OCI-LY7 (cell line): ENCODE measurements around the gene SLC25A42. TPM values are rescaled to one million over a fixed set of nuclear protein-coding genes. Genes with fewer than 3 reads are reported as not detected.

ENCODE experiments used
- BruUV-seq: library from RNA; stranded (reverse); fragments of 400-500 nt; replicated peaks from 2 replicates; lab custom pipeline; 2021; lab: Mats Ljungman, UMichigan
- CTCF ChIA-PET: fragments of 300-600 bp; sonication (Branson Sonifier 250); formaldehyde crosslinking; loops from one replicate; lab custom pipeline; 2022; ENCODE audit warnings: antibody characterized with exemption; ENCODE audit not compliant: unreplicated experiment; lab: Charles Lee
- POLR2A ChIA-PET: fragments of 300-600 bp; sonication (Branson Sonifier 250); formaldehyde crosslinking; loops from one replicate; lab custom pipeline; 2022; ENCODE audit warnings: antibody characterized with exemption; lab: Charles Lee
- DNase-seq: peaks from one replicate; pipeline ENCODE4 v3.0.0-alpha.2; 2015; ENCODE audit warnings: low spot score
- H2AFZ ChIP-seq: fragments of 200-600 bp; sonication (generic), shearing (Covaris generic); 2 replicates; pipeline ENCODE4 v1.6.1; 2014; ENCODE audit warnings: mild to moderate bottlenecking, antibody characterized with exemption, low read length, moderate library complexity
- H3K27ac ChIP-seq: fragments of 200-600 bp; sonication (generic); 2 replicates; pipeline ENCODE4 v1.5.1; 2014; ENCODE audit warnings: mixed run types, low read depth, mild to moderate bottlenecking, moderate library complexity, low read length, inconsistent platforms; ENCODE audit not compliant: poor library complexity, severe bottlenecking
- H3K36me3 ChIP-seq: fragments of 200-600 bp; sonication (generic); 2 replicates; pipeline ENCODE4 v1.6.1; 2014; ENCODE audit warnings: mild to moderate bottlenecking, antibody characterized with exemption, low read length, moderate library complexity, mixed read lengths; ENCODE audit not compliant: insufficient read depth
- H3K4me1 ChIP-seq: fragments of 200-600 bp; sonication (generic); 2 replicates; pipeline ENCODE4 v1.5.1; 2014; ENCODE audit warnings: mild to moderate bottlenecking, low read length; ENCODE audit not compliant: insufficient read depth, poor library complexity, severe bottlenecking
- H3K4me2 ChIP-seq: fragments of 200-600 bp; sonication (generic); 2 replicates; pipeline ENCODE4 v1.6.1; 2014; ENCODE audit warnings: mild to moderate bottlenecking, low read length
- H3K4me3 ChIP-seq: fragments of 200-600 bp; sonication (generic); 2 replicates; pipeline ENCODE4 v1.5.1; 2014; ENCODE audit warnings: mild to moderate bottlenecking, low read depth, low read length; ENCODE audit not compliant: poor library complexity, severe bottlenecking
- H3K79me2 ChIP-seq: fragments of 200-600 bp; sonication (generic); 2 replicates; pipeline ENCODE4 v1.6.1; 2016; ENCODE audit warnings: low read depth, mild to moderate bottlenecking, low read length, moderate library complexity, mixed read lengths; ENCODE audit not compliant: insufficient read depth
- H3K9me2 ChIP-seq: fragments of 200-600 bp; sonication (generic); 2 replicates; pipeline ENCODE4 v1.6.1; 2016; ENCODE audit warnings: mild to moderate bottlenecking, low read length, mixed read lengths; ENCODE audit not compliant: insufficient read depth
- H3K9me3 ChIP-seq: fragments of 200-600 bp; sonication (generic); 2 replicates; pipeline ENCODE4 v1.6.1; 2014; ENCODE audit warnings: mild to moderate bottlenecking, mixed run types, low read length, mixed read lengths
- H4K20me1 ChIP-seq: fragments of 200-600 bp; sonication (generic); 2 replicates; pipeline ENCODE4 v1.6.1; 2014; ENCODE audit warnings: mild to moderate bottlenecking, antibody characterized with exemption, low read length, moderate library complexity, mixed read lengths; ENCODE audit not compliant: insufficient read depth
- EZH2phosphoT487 ChIP-seq: fragments of 200-600 bp; sonication (generic); IDR thresholded peaks from 2 replicates; pipeline ENCODE4 v1.6.1; 2018; ENCODE audit warnings: low read depth, borderline replicate concordance, mild to moderate bottlenecking, mixed run types, antibody characterized with exemption, low read length, moderate library complexity, mixed read lengths
- intact Hi-C: fragments of 100-400 bp; cut with micrococcal nuclease; formaldehyde crosslinking; loops from one replicate; pipeline ENCODE4 v1.10.0; 2022; ENCODE audit not compliant: unreplicated experiment
- total RNA-seq, 2 experiments: library from RNA; depleted of rRNA in 1 of 2; stranded (reverse); fragments of >200 nt in 1 of 2; shearing (Covaris generic) in 1 of 2; gene quantifications; 2 replicates each; pipeline ENCODE4 v1.2.3, GENCODE V29; 2014 to 2022
- TF ChIP-seq, protein P1 (sequence below): fragments of 200-600 bp; sonication (generic); conservative IDR thresholded peaks from 2 replicates; pipeline ENCODE4 v1.5.1; 2014; ENCODE audit warnings: mild to moderate bottlenecking, antibody characterized with exemption, low read length, moderate library complexity, mixed read lengths

Gene SLC25A42
- total RNA-seq, 2 experiments from 2014 or later, result 13.8 to 23.4 TPM

DNA sequence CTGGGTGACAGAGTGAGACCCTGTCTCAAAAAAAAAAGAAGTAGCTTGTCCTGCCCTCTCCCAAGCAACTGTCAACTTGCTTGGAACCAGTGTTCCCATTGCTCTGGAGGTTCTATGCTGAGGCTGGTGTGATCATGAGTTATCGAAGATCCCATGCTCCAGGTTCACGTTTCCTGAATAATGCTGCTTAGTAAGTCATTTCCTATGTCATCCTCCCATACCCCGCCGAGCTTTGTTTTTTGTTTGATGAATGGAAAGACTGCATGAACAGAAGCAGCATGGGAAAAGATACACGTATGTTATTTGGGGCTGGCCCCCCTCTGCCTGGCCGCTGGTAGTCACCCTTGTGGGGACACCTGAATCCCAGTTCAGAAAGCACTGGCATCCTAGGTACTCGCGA is 11.3 kb downstream of the SLC25A42 start:
- BruUV-seq, result no TSS peak
- intact Hi-C loops, result no loop called here

DNA sequence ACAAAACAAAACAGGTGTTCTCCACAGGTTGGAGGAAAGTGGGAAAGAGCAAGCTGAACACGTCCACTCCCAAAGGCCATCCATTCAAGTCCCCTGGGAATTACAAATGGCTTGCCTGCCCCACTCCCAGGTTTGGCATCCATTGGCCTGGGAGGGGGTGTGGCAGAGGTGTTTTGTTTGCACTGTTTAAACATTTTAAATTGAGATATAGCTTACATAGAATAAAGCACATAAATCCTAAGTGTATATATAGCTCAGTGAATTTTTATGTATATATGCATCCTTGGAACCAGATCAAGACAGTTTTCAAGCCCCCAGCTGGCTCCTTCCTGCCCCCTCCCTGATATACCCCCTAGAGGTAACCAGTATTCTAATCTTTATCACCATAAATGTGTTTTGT is 12.7 kb downstream of the SLC25A42 start:
- CTCF ChIA-PET, result interaction anchor here (0.6 kb wide), 1 partner anchor 10 kb away, joined by 3 read pairs; no protein-coding TSS in a partner anchor
- Histone ChIP-seq H3K9me2 (no peaks in the 10 kb centered on the region), H3K36me3 (no peaks in the 10 kb centered on the region), H3K9me3 (no peaks in the 10 kb centered on the region), H3K27ac (no peak overlapping the region), H3K4me1 (no peaks in the 10 kb centered on the region), H2AFZ (no peak overlapping the region), H3K79me2 (no peaks in the 10 kb centered on the region), H3K4me3 (no peak overlapping the region), H4K20me1 (no peaks in the 10 kb centered on the region), H3K4me2 (no peak overlapping the region)
- no peak for TF ChIP-seq EZH2phosphoT487
- TF ChIP-seq, protein P1, sequence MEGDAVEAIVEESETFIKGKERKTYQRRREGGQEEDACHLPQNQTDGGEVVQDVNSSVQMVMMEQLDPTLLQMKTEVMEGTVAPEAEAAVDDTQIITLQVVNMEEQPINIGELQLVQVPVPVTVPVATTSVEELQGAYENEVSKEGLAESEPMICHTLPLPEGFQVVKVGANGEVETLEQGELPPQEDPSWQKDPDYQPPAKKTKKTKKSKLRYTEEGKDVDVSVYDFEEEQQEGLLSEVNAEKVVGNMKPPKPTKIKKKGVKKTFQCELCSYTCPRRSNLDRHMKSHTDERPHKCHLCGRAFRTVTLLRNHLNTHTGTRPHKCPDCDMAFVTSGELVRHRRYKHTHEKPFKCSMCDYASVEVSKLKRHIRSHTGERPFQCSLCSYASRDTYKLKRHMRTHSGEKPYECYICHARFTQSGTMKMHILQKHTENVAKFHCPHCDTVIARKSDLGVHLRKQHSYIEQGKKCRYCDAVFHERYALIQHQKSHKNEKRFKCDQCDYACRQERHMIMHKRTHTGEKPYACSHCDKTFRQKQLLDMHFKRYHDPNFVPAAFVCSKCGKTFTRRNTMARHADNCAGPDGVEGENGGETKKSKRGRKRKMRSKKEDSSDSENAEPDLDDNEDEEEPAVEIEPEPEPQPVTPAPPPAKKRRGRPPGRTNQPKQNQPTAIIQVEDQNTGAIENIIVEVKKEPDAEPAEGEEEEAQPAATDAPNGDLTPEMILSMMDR, result no peak
- no peak for DNase-seq
- intact Hi-C loops, result no loop called here
- POLR2A ChIA-PET, result interaction anchor here (1.6 kb wide), 1 partner anchor 11 kb away, joined by 4 read pairs; no protein-coding TSS in a partner anchor
- no TSS peak for BruUV-seq

More for the DNA sequence above, 11.3 kb downstream of the SLC25A42 start:
- no peak for DNase-seq
- Histone ChIP-seq H3K36me3 (peaks cover 5% of the 10 kb centered on the region; the same call in 1 of the 2 replicates), H4K20me1 (no peaks in the 10 kb centered on the region), H2AFZ (no peak overlapping the region), H3K9me3 (no peaks in the 10 kb centered on the region), H3K4me2 (no peak overlapping the region), H3K79me2 (no peaks in the 10 kb centered on the region), H3K4me1 (no peaks in the 10 kb centered on the region), H3K27ac (no peak overlapping the region), H3K4me3 (no peak overlapping the region), H3K9me2 (no peaks in the 10 kb centered on the region)
- POLR2A ChIA-PET, result no interaction called here
- TF ChIP-seq EZH2phosphoT487, result no peak
- TF ChIP-seq, protein P1, result no peak
- CTCF ChIA-PET, result no interaction called here

DNA sequence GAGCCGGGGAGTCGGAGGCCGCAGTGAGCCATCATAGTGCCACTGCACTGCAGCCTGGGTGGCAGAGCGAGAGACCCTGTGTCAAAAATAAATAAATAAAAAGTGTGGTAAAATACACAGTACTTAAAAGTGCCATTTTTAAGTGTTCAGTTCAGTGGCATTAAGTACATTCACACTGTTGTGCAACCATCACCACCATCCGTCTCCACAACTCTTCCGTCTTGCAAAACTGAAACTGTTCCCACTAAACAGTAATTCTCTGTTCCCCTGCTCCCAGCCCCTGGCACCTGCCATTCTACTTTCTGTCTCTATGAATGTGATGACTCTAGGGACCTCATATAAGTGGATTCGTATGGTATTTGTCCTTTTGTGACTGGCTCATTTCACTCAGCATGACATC is 13.3 kb downstream of the SLC25A42 start:
- Histone ChIP-seq H3K9me2 (no peaks in the 10 kb centered on the region), H2AFZ (no peak overlapping the region), H3K79me2 (no peaks in the 10 kb centered on the region), H3K9me3 (no peaks in the 10 kb centered on the region), H3K36me3 (no peaks in the 10 kb centered on the region), H3K27ac (no peak overlapping the region), H4K20me1 (no peaks in the 10 kb centered on the region), H3K4me1 (no peaks in the 10 kb centered on the region), H3K4me2 (no peak overlapping the region), H3K4me3 (no peak overlapping the region)
- CTCF ChIA-PET, result no interaction called here
- DNase-seq, result no peak
- no peak for TF ChIP-seq EZH2phosphoT487
- TF ChIP-seq, protein P1, result no peak
- intact Hi-C loops, result no loop called here
- POLR2A ChIA-PET, result interaction anchor here (1.6 kb wide), 1 partner anchor 11 kb away, joined by 4 read pairs; no protein-coding TSS in a partner anchor
- no TSS peak for BruUV-seq
